ENCODE data around the gene MAST4.

The MAST4 gene

GRCh38 chr5:66894480-66895240 lies 298.5 kb downstream of the MAST4 start:
- FAIRE-seq (no peak), DNase-seq (ENCODE audit: insufficient read length, low spot score) (no peak)

GRCh38 chr5:66896171-66896570 lies 300.0 kb downstream of the MAST4 start:
- DNase-seq (ENCODE audit: insufficient read length, low spot score) (no peak), FAIRE-seq (no peak)

GRCh38 chr5:66897356-66897755 lies 301.2 kb downstream of the MAST4 start:
- DNase-seq (ENCODE audit: insufficient read length, low spot score): no peak
- FAIRE-seq: no peak

DNA sequence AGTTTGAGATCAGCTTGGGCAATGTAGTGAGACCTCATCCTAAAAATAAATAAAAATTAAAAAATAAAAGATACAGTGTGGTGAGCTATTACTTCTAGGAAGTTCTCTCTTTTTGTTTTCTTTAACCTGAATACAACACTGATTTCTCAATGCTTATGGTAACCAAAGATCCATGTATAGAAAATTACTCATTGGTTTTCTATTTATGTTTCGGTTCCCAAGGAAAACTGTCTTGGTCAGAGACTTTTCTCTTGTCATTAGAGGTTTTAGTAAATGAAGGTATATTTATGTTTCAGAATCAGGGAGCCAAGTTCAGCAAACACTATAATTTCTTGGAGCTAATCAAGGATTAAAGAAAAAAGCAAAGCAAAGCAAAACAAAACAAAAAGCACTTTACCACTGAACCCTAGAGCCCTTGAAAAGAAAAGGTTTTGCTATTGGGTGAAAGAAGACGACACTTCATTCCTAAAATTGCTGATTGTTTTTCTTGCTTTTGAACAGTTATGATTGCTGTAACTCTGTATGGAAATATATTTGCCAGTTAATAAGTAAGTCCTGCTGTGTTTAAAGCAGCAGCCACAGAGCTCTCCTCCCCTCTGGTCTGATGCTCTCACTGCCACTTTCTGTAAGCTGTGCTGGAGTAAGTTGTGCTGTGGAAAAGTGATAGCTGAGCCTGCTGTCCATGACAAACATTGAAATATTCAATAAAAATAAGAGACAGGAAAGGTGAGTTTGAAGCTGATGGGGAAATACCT lies 302.2 kb downstream of the MAST4 start:
- DNase-seq (ENCODE audit: insufficient read length, low spot score) (no peak), FAIRE-seq (no peak)

DNA sequence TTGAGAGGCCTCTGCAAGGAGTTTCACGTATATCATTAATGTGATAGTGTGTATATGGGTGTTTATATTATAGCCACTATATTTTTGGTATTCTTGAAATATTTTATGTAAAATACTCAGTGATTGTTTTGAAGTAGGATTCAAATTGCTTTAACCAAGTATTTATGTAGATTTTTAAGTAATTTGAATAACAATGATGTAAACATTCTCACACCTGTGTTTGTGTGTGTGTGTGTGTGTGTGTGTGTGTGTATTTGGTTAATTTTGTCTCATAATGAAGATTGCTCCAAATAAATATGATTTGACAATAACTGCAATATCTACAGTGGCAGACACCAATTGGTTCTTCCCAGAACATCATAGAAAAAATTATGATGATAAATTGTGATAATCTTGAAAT lies 307.0 kb downstream of the MAST4 start:
- no peak for FAIRE-seq
- no peak for DNase-seq (ENCODE audit: insufficient read length, low spot score)

DNA sequence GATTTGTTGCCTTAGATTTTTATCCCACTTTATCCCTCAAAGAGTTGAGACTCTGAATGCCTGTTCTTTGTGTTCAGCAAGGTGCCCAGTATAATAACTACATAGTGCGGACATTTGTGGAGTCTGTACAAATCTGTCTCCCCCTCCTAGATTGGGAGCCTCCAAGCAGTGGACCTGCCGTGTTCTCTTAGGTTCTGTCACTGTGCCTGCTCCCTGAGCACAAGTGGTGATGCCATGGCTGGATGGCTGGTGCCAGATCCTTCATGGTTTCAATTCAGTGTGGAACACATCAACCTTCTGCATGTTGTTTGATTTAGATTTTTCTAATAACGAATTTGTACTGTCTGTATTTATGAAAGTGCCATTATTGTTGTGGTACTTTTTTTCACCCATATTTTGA lies 307.5 kb downstream of the MAST4 start:
- FAIRE-seq (no peak), DNase-seq (ENCODE audit: insufficient read length, low spot score) (no peak)

GRCh38 chr5:66904189-66904588 lies 308.0 kb downstream of the MAST4 start:
- FAIRE-seq: no peak

GRCh38 chr5:66906021-66906420 lies 309.8 kb downstream of the MAST4 start:
- no peak for DNase-seq (ENCODE audit: insufficient read length, low spot score)
- no peak for FAIRE-seq

More at GRCh38 chr5:66904189-66904588, 308.0 kb downstream of the MAST4 start:
- DNase-seq (ENCODE audit: insufficient read length, low spot score): no peak

DNA sequence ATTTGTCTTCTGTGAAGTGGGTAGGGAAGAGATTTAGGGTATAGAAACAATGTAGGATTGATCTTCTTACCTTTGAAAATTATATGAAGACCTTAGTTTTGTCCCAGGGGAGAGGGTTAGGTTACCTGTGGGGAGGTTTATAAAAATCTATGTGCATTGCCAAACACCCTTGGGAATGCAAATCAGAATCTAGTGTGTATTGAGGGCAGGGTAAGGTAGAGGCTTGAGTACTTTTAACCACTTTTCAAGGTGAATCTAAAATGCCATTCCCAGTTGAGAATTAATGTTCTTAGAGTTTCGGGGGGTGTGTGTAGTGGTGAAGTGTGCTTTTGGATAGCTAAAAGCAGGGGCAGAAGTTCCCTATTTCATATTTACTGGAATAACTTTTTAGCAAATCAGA lies 312.0 kb downstream of the MAST4 start:
- DNase-seq (ENCODE audit: insufficient read length, low spot score) (no peak), FAIRE-seq (no peak)

DNA sequence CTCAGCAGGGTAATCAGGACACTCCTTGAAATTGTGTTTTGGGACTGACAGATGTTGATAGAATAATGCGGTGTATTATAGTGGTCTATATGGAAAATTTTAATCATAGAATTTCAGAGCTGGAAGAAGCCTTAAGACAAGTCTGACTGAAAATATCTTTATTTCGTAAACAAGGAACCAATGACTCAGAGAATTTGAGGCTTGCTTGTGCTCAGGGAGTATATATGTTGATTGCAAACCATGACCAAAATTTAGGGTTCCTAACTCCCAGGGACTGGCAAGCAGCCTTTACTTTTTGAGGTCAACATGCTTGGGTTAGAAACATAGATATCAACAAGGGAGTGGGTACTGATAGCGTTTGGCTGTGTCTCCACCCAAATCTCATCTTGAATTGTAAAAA lies 313.2 kb downstream of the MAST4 start:
- no peak for FAIRE-seq
- no peak for DNase-seq (ENCODE audit: insufficient read length, low spot score)

GRCh38 chr5:66912787-66913186 lies 316.6 kb downstream of the MAST4 start:
- no peak for DNase-seq (ENCODE audit: insufficient read length, low spot score)
- FAIRE-seq: no peak

DNA sequence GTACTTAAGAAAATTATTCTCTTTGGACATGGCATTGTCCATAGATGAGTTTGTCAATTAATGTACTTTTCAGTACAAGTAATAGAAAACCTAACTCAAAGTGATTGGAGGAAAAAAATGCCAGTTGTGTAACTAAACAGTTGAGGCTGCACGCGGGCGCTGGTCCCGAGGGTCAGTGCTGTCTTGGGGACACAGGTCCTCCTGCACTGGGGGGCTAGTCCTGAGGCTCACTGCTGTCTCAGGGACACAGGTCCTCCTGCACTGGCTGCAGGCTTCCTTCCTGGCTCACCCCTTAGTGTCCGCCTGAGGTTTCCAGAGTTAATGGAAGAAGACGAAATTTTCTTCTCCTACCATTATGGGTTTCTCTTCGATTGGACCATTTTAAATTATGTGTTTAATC lies 319.3 kb downstream of the MAST4 start:
- FAIRE-seq (no peak), DNase-seq (ENCODE audit: insufficient read length, low spot score) (no peak)

DNA sequence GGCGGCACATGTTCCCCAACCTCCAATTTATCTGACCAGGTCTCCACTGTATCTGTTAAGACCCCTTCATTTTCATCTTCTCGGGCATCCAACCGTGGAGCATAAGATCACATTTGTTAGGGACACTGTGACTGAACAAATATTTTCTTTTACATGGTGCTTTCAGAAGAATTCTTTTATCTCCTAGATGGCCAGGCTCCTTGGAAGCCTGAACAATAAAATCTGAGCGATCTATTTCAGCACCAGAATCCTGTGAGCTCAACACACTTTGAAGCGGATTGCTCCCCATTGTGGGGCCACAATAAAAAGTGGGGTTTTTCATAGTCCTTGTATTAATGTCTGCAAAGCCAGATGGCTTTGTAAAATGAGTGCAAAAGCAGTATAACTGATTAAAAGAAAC lies 326.7 kb downstream of the MAST4 start:
- no peak for FAIRE-seq
- no peak for DNase-seq (ENCODE audit: insufficient read length, low spot score)

GRCh38 chr5:66923457-66923856 lies 327.3 kb downstream of the MAST4 start:
- FAIRE-seq: no peak
- no peak for DNase-seq (ENCODE audit: insufficient read length, low spot score)

- DNase-seq (ENCODE audit: insufficient read length, low spot score) (no peak), FAIRE-seq (no peak)
These were observed 327.7 kb downstream of the MAST4 start for GRCh38 chr5:66923922-66924321.

GRCh38 chr5:66927140-66927539 lies 330.9 kb downstream of the MAST4 start:
- FAIRE-seq (no peak), DNase-seq (ENCODE audit: insufficient read length, low spot score) (no peak)

- no peak for FAIRE-seq
- DNase-seq (ENCODE audit: insufficient read length, low spot score): no peak
These were observed 333.1 kb downstream of the MAST4 start for GRCh38 chr5:66929281-66929680.

GRCh38 chr5:66929995-66930394 lies 333.8 kb downstream of the MAST4 start:
- no peak for DNase-seq (ENCODE audit: insufficient read length, low spot score)
- no peak for FAIRE-seq

DNA sequence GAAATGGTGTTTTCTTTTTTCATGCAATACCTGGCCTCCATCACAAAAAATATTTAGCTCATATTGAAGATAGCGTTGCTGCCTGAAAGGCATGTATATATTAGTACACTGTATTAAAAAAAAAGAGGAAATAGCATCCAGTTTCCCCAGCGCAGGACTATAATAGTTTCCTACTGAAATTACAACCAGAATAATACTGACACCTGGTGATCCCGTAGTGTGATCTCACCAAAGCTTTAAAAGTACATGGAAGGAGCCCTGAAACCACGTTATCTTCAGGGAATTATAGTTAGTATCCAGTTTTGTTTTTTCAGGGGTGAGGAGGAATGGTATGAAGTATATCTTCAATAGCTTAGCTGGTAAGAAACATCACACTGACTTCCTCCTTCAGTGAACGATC lies 335.5 kb downstream of the MAST4 start:
- no peak for FAIRE-seq
- no peak for DNase-seq (ENCODE audit: insufficient read length, low spot score)

GRCh38 chr5:66932457-66932856 lies 336.3 kb downstream of the MAST4 start:
- no peak for DNase-seq (ENCODE audit: insufficient read length, low spot score)
- no peak for FAIRE-seq

GRCh38 chr5:66933066-66933465 lies 336.9 kb downstream of the MAST4 start:
- DNase-seq (ENCODE audit: insufficient read length, low spot score) (no peak), FAIRE-seq (no peak)

DNA sequence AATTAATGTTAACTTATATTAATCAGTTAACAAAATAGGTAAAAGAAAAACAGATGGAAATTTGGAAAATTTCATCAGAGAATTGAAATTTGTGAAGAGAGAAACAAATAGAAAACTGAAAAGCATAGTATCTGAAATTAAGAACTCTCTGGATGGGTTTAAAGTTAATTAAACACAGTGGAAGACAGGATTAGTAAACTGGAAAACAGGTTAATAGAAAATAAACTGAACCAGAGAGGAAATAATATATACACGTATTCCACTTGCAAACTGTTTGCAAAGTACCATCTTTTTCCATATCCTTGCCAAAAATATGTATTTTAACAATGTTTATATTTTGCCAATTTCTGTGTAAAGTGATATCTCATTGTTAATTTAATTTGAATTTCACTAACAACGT lies 342.9 kb downstream of the MAST4 start:
- FAIRE-seq: no peak
- DNase-seq (ENCODE audit: insufficient read length, low spot score): no peak

Data from GM19239 (cell line).